ACC112 (cell line): ENCODE measurements around the gene THRB.

ENCODE experiments used
- H2AFZ ChIP-seq: fragments of 200-600 bp; sonication (generic); one replicate; pipeline ENCODE4 v1.6.0; 2017; ENCODE audit warnings: antibody characterized with exemption, low read length; ENCODE audit not compliant: unreplicated experiment
- H3K27ac ChIP-seq: fragments of 200-600 bp; sonication (generic); 2 replicates; pipeline ENCODE4 v1.5.1; 2014; ENCODE audit warnings: low read depth, mild to moderate bottlenecking, antibody characterized with exemption, low read length, moderate library complexity
- H3K27me3 ChIP-seq: fragments of 200-600 bp; sonication (generic); 2 replicates; pipeline ENCODE4 v1.6.1; 2014; ENCODE audit warnings: mild to moderate bottlenecking, antibody characterized with exemption, low read length, moderate library complexity, mixed read lengths; ENCODE audit not compliant: insufficient read depth
- H3K36me3 ChIP-seq: fragments of 200-600 bp; sonication (generic); 2 replicates; pipeline ENCODE4 v1.6.1; 2016; ENCODE audit warnings: mild to moderate bottlenecking, antibody characterized with exemption, low read length, moderate library complexity, mixed read lengths; ENCODE audit not compliant: insufficient read depth
- H3K4me1 ChIP-seq: fragments of 200-600 bp; sonication (generic); one replicate; pipeline ENCODE4 v1.6.1; 2016; ENCODE audit warnings: low read length, mixed read lengths; ENCODE audit not compliant: insufficient read depth, unreplicated experiment, control insufficient read depth
- H3K4me3 ChIP-seq: fragments of 200-600 bp; sonication (generic); 2 replicates; pipeline ENCODE4 v1.5.1; 2014; ENCODE audit warnings: mild to moderate bottlenecking, low read depth, low read length
- H3K79me2 ChIP-seq: fragments of 200-600 bp; sonication (generic); one replicate; pipeline ENCODE4 v1.6.0; 2016; ENCODE audit warnings: low read length; ENCODE audit not compliant: control insufficient read depth, unreplicated experiment, insufficient read depth

The THRB gene

DNA sequence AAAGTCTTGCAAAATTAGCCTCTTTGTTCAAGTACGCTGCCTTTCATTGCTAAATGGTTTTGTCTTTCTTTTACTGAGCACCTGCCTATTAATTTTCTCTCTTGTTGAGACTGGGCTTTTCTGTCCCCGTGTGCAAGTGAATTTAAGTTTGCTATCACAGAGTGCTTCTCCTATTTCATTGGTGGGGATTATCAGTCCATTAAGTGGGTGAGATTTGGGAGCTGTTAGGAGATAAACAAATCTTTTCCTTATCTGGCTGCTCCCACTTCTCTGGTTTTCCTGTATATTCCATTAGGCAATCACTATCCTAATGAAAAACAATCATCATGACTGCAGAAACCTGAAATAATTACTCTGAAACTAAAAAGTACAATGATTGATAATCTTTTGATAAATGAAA is 295.4 kb downstream of the THRB start:
- no peaks in the 10 kb centered on the region for H3K27me3 ChIP-seq
- H3K4me1 ChIP-seq: no peaks in the 10 kb centered on the region
- no peaks in the 10 kb centered on the region for H3K36me3 ChIP-seq
- H2AFZ ChIP-seq: no peak overlapping the region
- H3K27ac ChIP-seq: no peak overlapping the region
- H3K79me2 ChIP-seq: no peaks in the 10 kb centered on the region
- no peak overlapping the region for H3K4me3 ChIP-seq

- Histone ChIP-seq H3K27ac (no peak overlapping the region), H3K79me2 (no peaks in the 10 kb centered on the region), H3K36me3 (no peaks in the 10 kb centered on the region), H3K4me1 (no peaks in the 10 kb centered on the region), H3K4me3 (no peak overlapping the region), H2AFZ (no peak overlapping the region), H3K27me3 (no peaks in the 10 kb centered on the region)
Observed at GRCh38 chr3:24198728-24199127, 295.9 kb downstream of the THRB start.

DNA sequence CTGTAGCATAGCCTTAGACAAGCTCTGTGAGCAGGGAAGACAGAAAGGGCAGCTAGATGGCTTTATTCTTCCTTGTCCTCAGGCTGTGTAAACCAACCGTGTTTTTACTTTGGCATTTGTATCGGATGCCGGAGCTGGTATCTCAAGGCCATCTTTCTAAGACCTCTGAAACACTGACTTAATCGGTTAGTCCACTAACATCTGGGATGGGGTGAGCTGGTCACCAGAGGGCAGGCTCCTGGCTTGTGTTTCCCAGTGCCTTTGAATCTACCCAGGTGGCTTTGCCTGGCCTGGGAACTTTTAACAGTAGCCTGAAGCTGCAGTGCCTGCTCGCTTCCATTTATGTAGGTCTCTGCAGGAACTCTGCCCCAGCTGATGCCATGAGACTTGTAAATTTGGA is 296.8 kb downstream of the THRB start:
- H3K27me3 ChIP-seq: no peaks in the 10 kb centered on the region
- H3K4me1 ChIP-seq: no peaks in the 10 kb centered on the region
- no peak overlapping the region for H2AFZ ChIP-seq
- no peaks in the 10 kb centered on the region for H3K79me2 ChIP-seq
- no peak overlapping the region for H3K27ac ChIP-seq
- H3K4me3 ChIP-seq: no peak overlapping the region
- no peaks in the 10 kb centered on the region for H3K36me3 ChIP-seq

GRCh38 chr3:24196526-24196925 is 298.1 kb downstream of the THRB start:
- no peaks in the 10 kb centered on the region for H3K79me2 ChIP-seq
- H3K4me3 ChIP-seq: no peak overlapping the region
- no peak overlapping the region for H3K27ac ChIP-seq
- no peak overlapping the region for H2AFZ ChIP-seq
- H3K4me1 ChIP-seq: no peaks in the 10 kb centered on the region
- no peaks in the 10 kb centered on the region for H3K36me3 ChIP-seq
- H3K27me3 ChIP-seq: no peaks in the 10 kb centered on the region

DNA sequence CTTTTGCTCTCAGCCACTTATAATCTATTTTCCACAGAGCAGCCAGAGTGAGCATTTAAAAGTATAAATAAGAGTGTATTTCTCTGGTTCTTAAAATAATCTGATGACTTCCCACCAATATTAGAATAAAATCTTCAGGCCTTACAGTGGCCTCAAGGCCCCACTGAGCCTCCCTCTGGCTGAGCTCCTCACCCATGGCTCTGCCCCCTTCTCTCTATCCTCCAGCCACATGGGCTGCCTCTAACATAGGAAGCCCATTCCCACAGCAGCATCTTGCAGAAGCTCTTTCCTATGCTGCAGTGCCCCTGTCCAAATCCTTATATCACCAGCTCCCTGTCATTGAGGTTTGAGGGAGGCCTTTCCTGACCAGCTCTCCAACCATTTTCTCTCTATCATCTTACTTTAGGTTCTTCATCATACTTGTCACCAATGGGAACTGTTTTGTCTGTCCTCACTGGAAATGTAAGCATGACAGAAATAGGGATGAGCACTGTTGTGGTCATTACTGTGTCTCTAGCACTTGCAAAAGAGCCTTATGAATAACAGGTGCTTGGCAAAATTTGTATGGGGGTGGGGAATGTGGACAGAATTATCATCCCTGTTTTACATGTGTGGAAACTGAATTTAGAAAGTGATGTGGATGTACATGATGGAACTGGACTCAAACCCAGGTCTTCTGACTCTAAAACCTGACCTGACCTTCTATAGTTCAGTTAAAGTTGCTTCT is 299.0 kb downstream of the THRB start:
- Histone ChIP-seq H3K4me1 (no peaks in the 10 kb centered on the region), H3K27ac (no peak overlapping the region), H3K79me2 (no peaks in the 10 kb centered on the region), H2AFZ (no peak overlapping the region), H3K36me3 (no peaks in the 10 kb centered on the region), H3K27me3 (no peaks in the 10 kb centered on the region), H3K4me3 (no peak overlapping the region)

DNA sequence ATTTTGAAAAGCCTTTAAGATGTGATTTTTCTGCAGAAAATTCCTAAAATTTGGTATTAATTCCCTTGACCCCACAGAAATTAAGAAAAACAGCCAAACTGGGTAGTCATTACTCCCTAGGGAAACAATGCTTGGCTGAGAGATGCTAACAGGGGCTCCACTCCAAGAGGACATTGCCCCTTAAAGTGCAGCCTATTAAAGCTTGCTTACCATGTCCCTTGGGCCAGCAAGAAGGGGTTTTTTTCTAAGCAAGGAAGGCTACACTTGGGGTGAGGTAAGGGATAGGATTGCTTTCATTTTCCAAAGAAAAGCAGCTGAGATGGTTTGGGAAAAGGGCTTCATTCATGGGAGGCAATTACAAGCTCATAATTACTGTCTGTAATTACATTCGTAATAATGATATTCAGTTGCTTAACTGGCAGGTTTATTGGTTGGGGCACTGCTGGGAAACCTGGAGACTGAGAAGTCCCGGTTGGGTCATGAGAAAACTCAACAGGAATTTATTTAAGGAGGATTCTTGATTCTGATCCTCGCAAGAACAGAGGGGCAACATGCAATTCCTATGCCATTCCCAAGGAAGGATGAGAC is 302.1 kb downstream of the THRB start:
- no peak overlapping the region for H2AFZ ChIP-seq
- no peaks in the 10 kb centered on the region for H3K4me1 ChIP-seq

DNA sequence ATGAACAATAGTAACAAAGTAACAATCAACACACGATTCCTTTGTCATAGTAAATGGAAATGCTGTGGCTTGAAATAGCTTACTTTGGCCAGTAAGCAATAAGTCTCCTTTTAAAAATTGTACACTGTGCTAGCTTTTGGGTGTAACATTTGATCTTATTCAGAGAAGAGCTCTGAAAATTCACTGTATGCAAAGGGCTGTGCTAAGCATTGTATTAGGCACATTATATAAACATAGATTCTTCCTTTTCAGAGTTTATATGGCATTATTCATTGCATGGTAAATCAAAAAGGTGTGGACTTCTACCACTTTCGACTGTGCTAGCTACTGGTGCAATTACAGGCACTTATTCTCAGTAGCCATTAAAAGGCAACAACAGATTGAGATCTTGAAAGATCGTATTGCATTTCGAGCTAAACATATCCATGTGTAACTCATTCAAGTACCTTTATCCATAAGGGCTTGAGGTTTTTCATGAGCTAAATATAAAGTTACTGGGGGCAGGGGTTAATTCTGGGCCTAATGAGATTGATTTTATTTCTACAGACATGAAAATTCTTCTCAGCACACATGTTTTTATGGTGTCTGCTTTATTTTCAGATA is 302.7 kb downstream of the THRB start:
- Histone ChIP-seq H3K4me3 (no peak overlapping the region), H3K79me2 (no peaks in the 10 kb centered on the region), H3K27ac (no peak overlapping the region), H3K4me1 (no peaks in the 10 kb centered on the region), H2AFZ (no peak overlapping the region), H3K36me3 (no peaks in the 10 kb centered on the region), H3K27me3 (no peaks in the 10 kb centered on the region)

More for the DNA sequence above, 302.1 kb downstream of the THRB start:
- Histone ChIP-seq H3K27me3 (no peaks in the 10 kb centered on the region), H3K27ac (no peak overlapping the region), H3K79me2 (no peaks in the 10 kb centered on the region), H3K4me3 (no peak overlapping the region), H3K36me3 (no peaks in the 10 kb centered on the region)

DNA sequence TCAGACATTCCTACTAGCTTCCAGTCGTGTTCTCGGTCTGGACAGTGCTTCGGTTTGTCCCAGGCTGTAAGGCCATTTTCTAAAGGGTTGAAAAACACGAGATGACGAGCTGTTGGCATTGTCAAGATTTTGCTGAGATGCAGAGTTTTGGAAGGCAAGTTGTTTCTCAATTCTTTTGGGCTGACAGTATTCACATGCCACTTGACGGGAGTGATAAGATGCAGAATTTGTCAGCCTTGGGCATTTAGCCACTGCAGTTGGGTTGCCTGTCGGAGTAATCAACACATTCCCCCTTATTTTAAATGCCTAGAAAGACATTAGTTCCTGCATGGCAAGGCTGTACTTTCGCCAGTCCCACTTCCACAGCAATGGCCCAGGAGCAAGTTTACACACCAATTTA is 304.4 kb downstream of the THRB start:
- Histone ChIP-seq H3K4me3 (no peak overlapping the region), H3K36me3 (no peaks in the 10 kb centered on the region), H3K27me3 (no peaks in the 10 kb centered on the region)

DNA sequence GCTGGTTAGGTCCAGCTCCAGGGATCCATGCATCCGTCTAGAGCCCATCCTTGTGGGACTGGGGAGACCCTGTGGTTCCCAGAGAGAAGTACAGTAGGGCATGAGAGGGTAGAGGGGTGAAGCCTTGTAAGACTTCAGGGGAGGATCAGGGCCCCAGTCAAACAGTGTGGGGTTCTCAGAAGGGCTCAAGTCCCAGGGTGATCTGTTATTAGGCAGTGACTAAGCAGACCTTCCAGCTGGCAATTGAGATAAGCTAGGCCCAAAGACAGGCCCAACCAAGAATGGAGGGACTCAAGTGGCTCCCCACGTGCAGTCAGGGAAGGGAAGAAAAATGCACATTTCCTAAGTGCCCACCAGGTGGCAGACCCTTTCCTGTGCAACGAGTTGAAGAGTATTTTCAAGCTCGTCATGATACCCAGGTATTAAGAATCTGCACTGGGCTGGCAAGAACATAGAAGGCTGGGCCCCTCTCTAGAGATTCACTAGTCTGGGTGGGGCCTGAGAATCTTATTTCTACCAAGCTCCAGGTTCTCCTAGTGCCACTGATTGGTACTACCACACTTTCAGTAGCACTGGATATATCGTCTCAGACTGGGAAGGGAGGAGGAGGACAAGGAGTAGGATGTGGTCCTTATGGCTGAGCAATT is 308.8 kb downstream of the THRB start:
- Histone ChIP-seq H2AFZ (peak overlapping the region; percentile 75), H3K79me2 (no peaks in the 10 kb centered on the region), H3K36me3 (no peaks in the 10 kb centered on the region), H3K27ac (no peak overlapping the region), H3K4me1 (peaks cover 3% of the 10 kb centered on the region), H3K27me3 (no peaks in the 10 kb centered on the region), H3K4me3 (no peak overlapping the region)

More for the DNA sequence above, 304.4 kb downstream of the THRB start:
- Histone ChIP-seq H3K4me1 (peaks cover 3% of the 10 kb centered on the region), H2AFZ (no peak overlapping the region), H3K27ac (no peak overlapping the region), H3K79me2 (no peaks in the 10 kb centered on the region)

- Histone ChIP-seq H3K27ac (no peak overlapping the region), H2AFZ (no peak overlapping the region), H3K79me2 (no peaks in the 10 kb centered on the region), H3K4me3 (no peak overlapping the region), H3K36me3 (no peaks in the 10 kb centered on the region), H3K27me3 (no peaks in the 10 kb centered on the region), H3K4me1 (peaks cover 3% of the 10 kb centered on the region)
Observed at GRCh38 chr3:24184528-24185176, 310.0 kb downstream of the THRB start.
